ENCODE measurements around the gene BRD4. TPM values are rescaled to one million over a fixed set of nuclear protein-coding genes. Genes with fewer than 3 reads are reported as not detected.

BRD4 gene
- total and polyA plus RNA-seq, 8 donors = 51.1 to 89.6 (median 56.6) TPM

Other genes starting within 250 kb of the BRD4 start
- 10 to 100 TPM; 17.5 to 22.9 TPM for gene SYDE1, start 225.1 kb downstream of the BRD4 start, total RNA-seq
- gene SYDE1, start 225.1 kb downstream of the BRD4 start, polyA plus RNA-seq (ENCODE audit: insufficient read length in 6 of 6) = 10 to 100 TPM; 16.6 to 33.8 (median 24.5) TPM
- 10 to 100 TPM; 73.2 to 94.1 TPM for gene NOTCH3, start 131.5 kb downstream of the BRD4 start, total RNA-seq
- 100 to 1,000 TPM in 5 of 6 donors, 10 to 100 TPM in 1; 93.5 to 130 (median 117) TPM for gene NOTCH3, start 131.5 kb downstream of the BRD4 start, polyA plus RNA-seq (ENCODE audit: insufficient read length in 6 of 6)
- gene EPHX3, start 100.1 kb downstream of the BRD4 start, total RNA-seq = 1 to 10 TPM; 1.6 to 7.6 TPM
- gene EPHX3, start 100.1 kb downstream of the BRD4 start, polyA plus RNA-seq (ENCODE audit: insufficient read length in 6 of 6) = 1 to 10 TPM; 2.3 to 3.4 (median 2.9) TPM
- gene AKAP8, start 47.2 kb upstream of the BRD4 start, total RNA-seq = 10 to 100 TPM; 19.5 to 36.8 TPM
- gene AKAP8, start 47.2 kb upstream of the BRD4 start, polyA plus RNA-seq (ENCODE audit: insufficient read length in 6 of 6) = 10 to 100 TPM; 27.2 to 35.1 (median 31.4) TPM
- gene AKAP8L, start 86.4 kb upstream of the BRD4 start, total RNA-seq = 10 to 100 TPM; 76.4 to 81.1 TPM
- 100 to 1,000 TPM in 5 of 6 donors, 10 to 100 TPM in 1; 91.7 to 129 (median 113) TPM for gene AKAP8L, start 86.4 kb upstream of the BRD4 start, polyA plus RNA-seq (ENCODE audit: insufficient read length in 6 of 6)
- 10 to 100 TPM; 31.0 to 36.2 TPM for gene WIZ, start 117.4 kb upstream of the BRD4 start, total RNA-seq
- gene WIZ, start 117.4 kb upstream of the BRD4 start, polyA plus RNA-seq (ENCODE audit: insufficient read length in 6 of 6) = 10 to 100 TPM; 21.5 to 36.4 (median 27.5) TPM
- 10 to 100 TPM in 1 of 2 donors, 1 to 10 TPM in 1; 7.6 to 27.1 TPM for gene RASAL3, start 132.0 kb upstream of the BRD4 start, total RNA-seq
- gene RASAL3, start 132.0 kb upstream of the BRD4 start, polyA plus RNA-seq (ENCODE audit: insufficient read length in 6 of 6) = 1 to 10 TPM; 2.0 to 3.1 (median 2.5) TPM
- not detected for gene PGLYRP2, start 147.0 kb upstream of the BRD4 start, total RNA-seq
- gene PGLYRP2, start 147.0 kb upstream of the BRD4 start, polyA plus RNA-seq (ENCODE audit: insufficient read length in 6 of 6) = not detected
- gene CYP4F22, start 176.0 kb upstream of the BRD4 start, total RNA-seq = under 1 TPM in 1 of 2 donors, not detected in 1; 0.15 TPM
- gene CYP4F22, start 176.0 kb upstream of the BRD4 start, polyA plus RNA-seq (ENCODE audit: insufficient read length in 6 of 6) = under 1 TPM in 1 of 6 donors, not detected in 5; 0.07 TPM